Stomach (tissue), 4 donors: Measurements from ENCODE around the gene NKAIN4.
"Not testable (repeated sequence)": the region's sequence is repeated elsewhere in the genome, so short reads cannot be mapped to it uniquely, and the experiment has no call there.

Experiments used
- CTCF ChIP-seq, 7 experiments: fragments of 450-650 bp in 4 of 7; fragments of 200-600 bp in 3 of 7; sonication (generic) in 3 of 7; IDR thresholded peaks; one replicate each; pipeline ENCODE4 v1.5.1; 2016 to 2019; ENCODE audit warnings: antibody characterized with exemption in 7 of 7, control low read depth in 2 of 7, mild to moderate bottlenecking in 1 of 7
- EP300 ChIP-seq: sonication (generic); formaldehyde crosslinking; IDR thresholded peaks from one replicate; pipeline ENCODE4 v1.6.1; 2017; ENCODE audit warnings: antibody characterized with exemption
- POLR2AphosphoS5 ChIP-seq, 3 donors: sonication (generic); formaldehyde crosslinking; IDR thresholded peaks; one replicate each; pipeline ENCODE4 v1.6.1; 2016; ENCODE audit warnings: antibody characterized with exemption in 3 of 3

DNA sequence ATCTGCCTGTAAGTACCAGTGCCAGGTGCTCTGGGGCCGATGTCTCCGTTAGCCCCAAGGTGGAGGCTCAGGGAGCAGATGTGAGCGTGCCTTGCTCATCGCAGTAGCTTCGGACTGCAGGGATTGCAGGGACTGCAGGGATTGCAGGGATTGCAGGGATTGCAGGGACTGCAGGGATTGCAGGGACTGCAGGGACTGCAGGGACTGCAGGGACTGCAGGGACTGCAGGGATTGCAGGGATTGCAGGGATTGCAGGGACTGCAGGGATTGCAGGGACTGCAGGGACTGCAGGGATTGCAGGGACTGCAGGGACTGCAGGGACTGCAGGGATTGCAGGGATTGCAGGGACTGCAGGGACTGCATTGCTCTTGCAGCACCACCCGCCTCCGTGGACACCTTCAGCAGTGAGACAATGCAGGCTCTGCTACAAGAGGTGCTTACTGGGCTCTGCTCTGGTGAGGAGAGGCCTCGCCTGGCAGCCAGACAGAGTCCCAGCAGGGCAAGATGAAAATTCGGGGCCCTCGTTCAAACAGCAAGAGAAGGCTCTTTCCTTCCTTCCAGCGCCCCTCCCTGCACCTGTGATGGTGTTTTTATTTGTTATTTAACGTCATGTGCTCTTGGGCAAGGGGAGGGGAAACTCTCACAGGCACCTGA lies 32.7 kb downstream of the NKAIN4 start:
- TF ChIP-seq CTCF (IDR thresholded peaks at IDR 0.05); EP300; POLR2AphosphoS5 (IDR thresholded peaks at IDR 0.05): not testable (repeated sequence)
